ENCODE results near the gene SCNN1A.

SCNN1A gene

DNA sequence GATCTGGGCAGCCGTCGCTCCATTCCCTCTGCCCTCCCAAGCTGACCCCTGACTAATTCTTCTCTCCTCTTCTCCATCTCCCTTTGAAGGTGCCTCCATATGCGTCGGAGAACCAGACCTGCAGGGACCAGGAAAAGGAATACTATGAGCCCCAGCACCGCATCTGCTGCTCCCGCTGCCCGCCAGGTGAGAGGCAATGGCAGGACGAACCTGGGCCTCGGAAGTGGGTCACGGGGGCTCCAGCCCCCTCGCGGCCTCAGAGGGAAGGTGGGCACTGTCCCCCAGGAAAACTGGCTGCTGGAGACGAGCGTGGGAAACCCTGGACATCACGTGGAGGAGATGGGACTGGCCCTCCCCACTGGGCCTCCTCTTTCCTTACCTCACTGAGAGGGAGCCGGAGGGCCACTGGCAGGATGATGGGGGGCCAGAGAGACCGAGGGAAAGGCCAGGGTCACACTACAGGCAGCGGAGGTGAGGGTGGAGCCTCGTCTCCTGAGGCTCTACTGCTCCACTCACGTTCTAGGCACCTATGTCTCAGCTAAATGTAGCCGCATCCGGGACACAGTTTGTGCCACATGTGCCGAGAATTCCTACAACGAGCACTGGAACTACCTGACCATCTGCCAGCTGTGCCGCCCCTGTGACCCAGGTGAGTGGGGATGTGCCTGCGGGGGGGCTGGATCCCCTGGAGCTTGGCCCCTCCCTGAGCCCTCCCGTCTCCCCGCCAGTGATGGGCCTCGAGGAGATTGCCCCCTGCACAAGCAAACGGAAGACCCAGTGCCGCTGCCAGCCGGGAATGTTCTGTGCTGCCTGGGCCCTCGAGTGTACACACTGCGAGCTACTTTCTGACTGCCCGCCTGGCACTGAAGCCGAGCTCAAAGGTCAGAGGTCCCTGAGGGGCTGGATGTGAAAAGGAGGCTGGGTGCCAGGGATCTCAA is 9.4 kb upstream of the SCNN1A start:
- DNase-seq (ENCODE audit: low read depth), result no peak

DNA sequence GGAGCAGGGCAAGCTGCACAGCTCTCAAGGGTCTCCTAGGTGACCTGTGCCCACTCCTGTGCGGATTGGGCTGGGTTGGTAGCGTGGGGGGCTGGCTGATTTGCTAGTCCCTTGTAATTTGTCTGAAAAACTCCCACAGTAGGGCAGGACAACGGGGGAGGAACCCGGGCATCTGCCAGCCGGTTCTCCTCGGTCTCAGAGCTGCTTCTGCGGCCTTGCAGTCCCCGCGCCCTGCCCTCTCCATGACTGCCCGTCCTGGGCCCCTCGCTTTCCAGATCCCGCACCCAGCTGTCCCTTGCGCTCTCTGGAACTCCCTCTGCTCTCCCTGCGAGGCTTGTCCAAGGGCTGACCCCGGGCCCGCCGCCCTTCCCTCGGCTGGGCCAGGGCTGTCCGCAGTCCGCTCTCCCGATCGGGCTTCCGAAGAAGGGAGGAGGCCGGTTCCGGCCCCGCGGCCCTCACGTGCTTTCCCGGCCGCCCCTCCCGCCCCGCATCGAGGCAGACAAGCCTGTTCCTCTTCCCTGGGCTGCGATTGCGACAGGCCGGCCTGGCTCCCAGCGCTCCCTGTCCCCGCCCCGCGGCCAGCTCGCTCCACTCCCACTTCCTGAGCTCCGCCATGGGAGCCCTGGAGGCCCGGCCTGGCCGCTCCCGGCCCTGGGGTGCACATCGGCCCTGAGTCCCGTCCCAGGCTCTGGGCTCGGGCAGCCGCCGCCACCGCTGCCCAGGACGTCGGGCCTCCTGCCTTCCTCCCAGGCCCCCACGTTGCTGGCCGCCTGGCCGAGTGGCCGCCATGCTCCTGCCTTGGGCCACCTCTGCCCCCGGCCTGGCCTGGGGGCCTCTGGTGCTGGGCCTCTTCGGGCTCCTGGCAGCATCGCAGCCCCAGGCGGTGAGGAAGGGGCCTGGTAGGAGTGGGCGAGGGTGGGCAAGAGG is 8.5 kb upstream of the SCNN1A start, which contains the start of gene LTBR:
TSS of gene LTBR (plus strand) at position 591 of the 927 bp plus-strand sequence. CDS start at position 788, 197 bp downstream.
- no peak for DNase-seq (ENCODE audit: low read depth)

DNA sequence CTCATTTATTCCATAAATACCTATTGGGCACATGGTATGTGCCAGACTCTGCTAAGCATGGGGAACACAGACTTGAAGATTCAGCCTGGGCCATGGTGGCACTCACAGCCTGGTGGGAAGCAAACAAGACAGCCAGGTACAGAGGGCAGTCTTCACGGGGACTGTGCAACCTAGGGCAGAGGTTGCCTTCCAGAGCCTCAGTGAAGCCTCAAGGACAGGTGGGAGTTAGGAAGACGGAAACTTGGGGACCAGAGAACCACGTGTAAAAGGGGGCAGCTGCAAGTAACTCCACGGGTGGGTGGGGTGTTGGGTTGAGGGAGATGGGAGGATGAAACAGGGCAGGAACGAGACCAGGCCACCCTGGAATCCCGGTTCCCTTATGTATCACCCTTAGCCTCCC is 7.6 kb upstream of the SCNN1A start:
- DNase-seq (ENCODE audit: low read depth), result no peak

DNA sequence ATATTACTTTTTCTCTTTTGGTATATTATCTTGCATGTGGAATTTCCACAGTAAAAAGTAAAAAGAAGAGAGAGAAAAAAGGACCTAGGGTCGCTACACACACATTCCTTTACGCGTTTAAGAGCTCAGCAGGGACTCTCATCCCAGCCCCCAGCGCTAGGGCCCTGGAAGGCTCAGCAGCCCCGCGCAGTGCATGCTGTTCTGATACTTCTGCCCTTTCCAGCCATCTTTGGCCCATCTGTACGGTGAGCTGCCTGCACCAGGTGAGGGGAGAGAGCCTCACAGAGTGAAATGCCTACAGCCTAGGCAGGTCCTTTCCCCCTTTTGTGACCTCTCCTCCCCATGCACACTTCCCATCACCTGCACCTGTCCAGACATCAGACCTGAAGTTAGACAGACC is 7.0 kb upstream of the SCNN1A start:
- no peak for DNase-seq (ENCODE audit: low read depth)

DNA sequence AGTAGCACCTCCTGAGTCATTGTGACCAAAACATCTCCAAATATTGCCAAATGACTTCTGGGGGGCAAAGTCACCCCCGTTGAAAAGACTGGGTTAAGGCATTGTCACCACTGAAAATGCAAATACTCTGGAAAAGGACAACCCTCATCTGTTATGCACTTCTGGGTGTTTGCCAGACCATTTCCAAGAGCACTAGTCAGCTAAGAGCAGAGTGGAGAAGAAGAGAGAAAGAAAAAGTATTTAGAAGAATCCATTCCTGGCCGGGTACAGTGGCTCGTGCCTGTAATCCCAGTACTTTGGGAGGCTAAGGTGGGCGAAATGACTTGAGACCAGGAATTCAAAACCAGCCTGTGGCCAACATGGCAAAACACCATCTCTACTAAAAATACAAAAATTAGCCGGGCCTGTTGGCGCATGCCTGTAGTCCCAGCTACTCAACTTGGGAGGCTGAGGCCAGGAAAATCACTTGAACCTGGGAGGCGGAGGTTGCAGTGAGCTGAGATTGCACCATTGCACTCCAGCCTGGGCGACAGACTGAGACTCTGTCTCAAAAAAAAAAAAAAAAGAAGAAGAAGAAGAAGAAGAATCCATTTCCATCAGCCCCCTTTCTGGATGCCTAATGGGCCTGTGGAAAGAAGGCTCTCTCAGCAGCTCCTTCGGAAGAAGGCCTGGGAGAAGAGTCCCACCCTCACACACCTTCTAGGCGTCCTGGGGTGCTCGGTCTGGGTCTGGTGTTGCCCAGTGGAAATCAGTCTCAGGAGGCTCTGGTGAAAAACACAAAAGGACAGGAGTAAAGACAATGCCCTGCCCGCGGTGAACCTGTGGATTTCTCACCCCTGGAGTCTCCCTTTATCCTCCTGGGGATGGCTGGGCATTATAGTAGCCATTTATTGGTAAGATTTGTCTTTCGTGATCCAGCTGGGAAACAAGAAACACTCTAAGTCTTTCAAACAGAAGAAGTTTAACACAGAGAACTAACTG is 5.1 kb upstream of the SCNN1A start:
- no peak for DNase-seq (ENCODE audit: low read depth)

DNA sequence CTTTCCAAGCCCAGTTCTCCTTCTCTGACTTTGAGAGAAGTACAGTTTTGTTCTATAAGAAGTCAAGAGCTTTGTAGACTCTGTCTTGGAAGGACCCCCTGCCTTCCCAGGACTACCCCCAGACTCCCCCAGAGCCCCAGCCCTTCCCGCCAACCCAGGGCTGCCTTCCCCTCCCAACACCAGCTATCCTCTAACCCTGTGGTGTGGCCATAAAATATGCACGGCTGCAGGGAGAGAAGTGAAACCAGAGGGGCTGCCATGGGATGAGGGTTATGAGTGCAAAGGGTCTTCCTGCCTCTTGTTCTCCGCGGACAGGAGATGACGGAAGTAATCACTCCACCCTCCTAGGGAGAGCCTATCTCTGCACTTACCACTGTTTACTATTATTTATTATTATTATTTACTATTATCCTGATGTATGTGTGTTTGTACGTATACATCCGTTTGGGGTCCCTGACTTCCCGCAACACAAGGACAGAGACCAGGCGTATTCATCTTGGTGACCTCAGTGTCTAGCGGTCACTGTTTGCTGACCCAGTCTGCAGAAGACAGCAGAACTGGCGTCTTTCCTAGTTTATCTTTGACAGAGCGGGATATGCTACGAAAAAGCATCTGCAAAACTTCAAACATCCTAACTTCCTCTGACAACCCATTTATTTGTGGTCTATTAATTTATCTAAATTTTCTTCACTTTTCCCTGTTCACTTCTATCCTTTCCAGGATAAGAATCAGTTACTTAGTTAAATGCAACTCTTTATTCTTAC is 3.5 kb upstream of the SCNN1A start:
- DNase-seq (ENCODE audit: low read depth), result no peak

DNA sequence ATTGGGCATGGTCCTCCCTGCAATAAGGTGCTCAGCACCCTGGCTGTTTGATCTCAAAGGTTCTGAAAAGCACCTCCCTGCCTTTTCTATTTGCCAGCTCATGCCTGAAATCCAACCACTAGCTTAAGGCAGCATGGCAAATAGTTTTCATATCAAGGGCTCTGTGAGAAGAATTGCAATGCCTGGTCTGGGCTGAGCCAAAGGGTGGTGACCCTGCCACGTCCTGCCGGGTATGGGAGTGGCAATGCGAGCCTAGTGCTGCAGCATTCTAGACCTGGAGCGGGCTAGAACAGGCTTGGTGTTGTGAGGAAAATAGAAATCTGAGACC is 2.3 kb upstream of the SCNN1A start:
- DNase-seq (ENCODE audit: low read depth), result no peak

DNA sequence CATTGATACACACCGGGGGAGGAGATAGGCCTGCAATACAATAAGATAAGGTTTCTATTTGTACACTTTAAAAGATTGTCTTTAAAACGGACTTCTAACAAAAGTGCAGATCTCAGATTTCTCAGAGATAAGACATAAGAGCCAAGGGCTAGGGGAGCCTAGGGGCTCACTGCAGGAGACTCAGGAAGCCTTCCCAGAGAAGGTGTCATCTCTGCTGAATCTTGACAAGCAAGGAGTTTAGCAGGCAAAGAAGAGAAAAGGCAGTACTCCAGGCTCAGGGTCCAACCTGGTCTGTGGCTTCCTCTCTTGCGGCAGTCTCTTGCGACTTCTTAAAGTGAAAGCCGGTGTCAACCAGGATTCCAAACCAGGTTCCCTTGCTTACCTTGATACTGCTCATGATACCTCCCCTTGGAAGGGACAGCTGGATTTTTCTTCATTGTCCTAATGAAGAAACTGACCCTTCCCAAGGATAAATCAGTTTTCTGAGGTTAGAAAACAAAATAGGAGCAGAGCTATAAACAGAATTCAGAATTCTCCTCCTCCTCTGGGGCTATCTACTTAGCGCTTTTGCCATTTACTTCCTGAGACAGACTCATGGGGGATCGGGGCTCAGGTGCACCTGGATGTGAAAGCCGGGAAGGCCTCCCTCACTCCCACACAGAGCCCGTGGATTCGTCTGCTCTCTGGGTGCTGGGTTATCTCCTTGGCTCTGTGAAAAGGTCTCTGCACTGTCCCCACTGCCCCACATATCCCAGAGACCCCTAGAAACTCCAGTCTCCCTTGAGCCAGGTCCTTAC is 1.7 kb upstream of the SCNN1A start:
- no peak for DNase-seq (ENCODE audit: low read depth)

DNA sequence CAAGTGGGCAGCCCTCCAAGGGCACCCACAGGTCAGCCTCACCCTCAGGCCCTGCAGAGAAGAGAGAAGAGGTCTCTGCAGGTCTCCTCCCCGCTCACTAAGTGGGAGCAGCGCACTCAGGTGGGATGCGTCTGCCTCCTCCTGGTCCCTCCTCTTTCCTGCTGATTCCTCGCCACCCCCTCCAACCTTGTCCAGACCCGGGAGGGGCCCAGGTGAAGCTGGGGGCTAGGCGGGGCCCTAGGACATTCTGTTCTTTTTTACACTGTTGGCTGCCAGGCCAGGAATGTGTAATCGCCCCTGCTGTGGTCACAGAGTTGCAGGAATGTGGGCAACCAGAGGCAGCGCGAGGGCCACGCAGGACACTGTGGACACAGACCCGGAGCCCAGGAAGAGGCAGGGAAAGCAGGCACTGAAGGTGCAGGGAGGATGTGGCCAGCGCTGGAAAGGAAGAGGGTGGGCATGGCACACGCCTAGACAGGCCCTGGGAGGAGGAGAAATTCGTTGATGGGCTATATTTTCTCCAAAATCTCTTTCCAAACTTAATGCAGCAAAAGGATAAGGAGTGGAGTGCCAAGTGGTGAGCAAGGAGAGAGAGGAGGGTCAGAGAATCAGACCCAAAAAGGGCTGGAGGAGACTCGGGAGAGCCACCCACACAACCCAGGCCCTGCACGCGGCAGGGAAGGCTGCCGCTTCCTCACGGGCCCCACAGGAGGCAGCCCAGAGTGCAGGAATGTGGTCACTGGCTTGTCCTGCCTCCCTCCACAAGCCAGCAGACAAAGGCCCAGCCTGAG is 911 bp upstream of the SCNN1A start:
- DNase-seq (ENCODE audit: low read depth), result no peak

DNA sequence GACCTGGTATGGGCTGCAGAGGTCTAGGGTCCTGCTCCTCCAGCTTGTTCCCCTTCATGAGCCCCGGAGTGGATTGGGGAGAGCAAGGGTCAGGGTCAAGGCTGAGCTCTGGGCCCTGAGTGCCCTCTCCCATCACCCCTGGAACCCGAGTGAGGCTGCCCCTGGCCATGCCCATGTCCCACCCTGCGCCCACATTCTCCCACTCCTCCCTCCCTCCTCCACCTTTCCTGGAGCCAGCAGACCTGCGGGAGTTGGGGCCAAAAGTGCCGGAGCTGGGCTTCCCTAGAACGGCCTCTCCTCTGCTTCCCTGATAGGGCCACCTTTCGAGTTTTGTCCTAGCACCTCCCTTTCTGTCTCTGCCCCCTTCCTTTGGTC is 590 bp downstream of the SCNN1A start:
- DNase-seq (ENCODE audit: low read depth), result no peak

DNA sequence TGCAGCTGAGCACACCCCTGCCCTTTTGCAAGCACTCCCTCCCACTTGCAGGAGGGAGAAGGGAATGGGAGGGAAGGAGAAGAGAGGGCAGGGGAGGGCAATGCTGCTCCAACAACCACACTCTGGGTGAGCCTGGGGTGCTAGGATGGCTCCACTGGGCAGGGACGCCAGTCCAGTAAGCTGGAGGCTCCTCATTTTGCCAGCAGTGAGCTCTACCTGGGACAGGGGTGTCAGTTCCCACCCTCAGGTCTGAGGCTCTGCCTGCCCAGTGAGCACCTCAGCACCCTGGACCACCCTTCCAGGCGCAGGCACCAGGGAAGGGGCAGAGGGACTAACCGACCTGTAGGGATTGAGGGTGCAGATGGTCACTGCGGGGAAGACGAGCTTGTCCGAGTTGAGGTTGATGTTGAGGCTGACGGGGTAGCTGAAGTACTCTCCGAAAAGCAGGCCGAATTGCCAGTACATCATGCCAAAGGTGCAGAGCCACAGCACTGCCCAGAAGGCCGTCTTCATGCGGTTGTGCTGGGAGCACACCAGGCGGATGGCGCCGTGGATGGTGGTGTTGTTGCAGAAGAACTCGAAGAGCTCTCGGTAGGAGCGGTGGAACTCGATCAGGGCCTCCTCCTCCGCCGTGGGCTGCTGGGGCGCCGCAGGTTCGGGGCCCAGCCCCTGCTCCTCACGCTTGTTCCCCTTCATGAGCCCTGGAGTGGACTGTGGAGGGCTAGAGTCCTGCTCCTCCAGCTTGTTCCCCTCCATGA is 1.2 kb downstream of the SCNN1A start:
- no peak for DNase-seq (ENCODE audit: low read depth)

DNA sequence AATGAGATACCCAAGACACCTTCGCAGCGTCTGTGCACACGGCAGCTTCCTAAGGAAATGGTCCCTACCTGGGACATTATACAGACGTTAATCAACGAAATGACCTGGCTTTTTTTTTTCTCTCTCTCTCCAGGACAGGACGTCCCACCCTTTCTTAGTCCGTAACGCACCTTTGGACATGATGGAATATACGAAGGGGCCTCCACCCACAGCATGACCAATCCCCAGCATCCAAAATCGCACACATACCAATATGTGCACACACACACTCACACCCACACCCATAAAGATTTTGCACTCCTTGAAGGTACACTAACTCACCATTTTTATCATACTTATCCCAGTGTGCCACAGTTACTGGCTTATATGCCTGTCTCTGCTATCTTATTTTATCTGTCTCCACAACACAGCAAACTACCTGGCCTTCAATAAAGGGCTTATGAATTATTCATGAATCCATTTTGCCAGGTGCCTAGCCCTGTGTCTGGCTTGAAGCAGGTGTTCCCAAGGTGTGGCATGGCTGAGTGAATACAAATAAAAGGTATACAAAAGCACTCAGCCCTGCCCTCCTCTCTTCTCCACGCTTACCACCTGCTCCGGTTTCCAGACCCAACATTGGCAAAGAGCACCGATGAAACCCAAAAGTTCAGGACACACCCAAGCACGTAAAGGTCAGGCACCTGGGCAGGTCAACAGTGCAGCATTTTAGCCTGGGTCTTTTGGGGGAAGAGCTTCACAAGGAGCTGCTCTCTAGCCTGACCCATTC is 2.2 kb downstream of the SCNN1A start:
- DNase-seq (ENCODE audit: low read depth), result no peak

DNA sequence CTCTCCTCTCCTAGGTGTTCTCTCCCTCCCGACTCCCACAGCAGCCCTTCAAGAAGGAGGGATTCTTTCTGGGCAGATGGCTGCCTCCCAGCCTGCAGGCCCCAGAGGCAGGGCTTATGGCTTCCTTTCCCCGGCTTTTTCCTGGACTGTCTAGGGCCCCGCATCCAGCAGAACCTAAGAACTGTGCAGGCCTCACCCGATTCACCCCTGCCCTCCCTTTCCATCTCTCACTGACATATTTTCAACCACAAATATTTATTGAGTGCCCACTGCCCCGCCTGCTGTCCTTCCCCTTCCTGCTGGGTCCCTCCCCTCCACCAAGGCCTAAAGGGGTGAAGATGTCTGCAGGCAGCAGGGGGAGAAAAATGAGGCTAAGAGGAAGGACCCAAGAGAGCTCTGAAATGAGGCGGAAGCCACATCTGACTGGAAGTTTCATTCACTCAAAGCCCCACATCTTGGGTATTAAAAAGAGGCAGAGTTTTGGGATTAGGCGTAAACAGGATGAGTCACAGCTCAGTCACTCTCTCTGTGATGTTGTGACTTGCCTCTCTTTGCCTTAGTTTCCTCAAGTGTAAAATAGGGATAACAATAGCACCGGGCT is 2.9 kb downstream of the SCNN1A start:
- no peak for DNase-seq (ENCODE audit: low read depth)

DNA sequence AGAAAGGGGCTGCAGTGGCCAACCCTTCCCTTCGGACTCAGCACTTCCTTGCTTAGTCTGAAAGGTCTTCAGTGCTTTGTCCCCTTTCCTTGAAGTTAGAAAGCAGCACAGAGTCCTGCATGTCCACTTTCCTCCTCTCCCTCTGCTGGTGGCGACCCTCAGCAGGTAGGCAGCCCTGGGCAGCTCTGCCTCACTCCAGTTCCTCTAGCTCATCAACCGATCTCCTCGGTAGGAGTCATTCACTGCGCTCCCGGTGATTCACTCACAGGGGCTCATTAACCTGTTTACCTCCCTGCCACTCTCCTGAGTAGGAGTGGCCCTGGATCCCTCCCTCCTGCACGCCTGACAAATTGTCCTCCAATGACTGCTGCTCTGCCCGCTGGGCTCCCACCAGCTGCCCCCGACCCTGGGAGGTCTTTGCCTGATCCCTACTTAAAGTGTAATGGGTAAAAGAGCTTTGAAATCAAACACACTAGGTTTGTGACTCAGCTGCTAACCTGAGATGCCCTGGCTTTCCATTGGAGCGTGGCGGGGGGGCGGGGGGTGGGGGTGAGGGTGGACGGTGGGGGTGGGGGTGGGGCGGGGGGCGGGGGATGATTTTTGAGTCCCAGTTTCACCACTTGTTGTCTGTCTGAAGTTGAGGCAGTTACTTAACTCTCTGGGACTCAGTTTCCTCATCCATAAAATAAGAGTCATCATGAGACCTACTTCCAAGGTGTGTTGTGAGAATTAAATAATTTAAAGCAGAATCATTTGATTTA is 4.2 kb downstream of the SCNN1A start:
- DNase-seq (ENCODE audit: low read depth), result no peak

DNA sequence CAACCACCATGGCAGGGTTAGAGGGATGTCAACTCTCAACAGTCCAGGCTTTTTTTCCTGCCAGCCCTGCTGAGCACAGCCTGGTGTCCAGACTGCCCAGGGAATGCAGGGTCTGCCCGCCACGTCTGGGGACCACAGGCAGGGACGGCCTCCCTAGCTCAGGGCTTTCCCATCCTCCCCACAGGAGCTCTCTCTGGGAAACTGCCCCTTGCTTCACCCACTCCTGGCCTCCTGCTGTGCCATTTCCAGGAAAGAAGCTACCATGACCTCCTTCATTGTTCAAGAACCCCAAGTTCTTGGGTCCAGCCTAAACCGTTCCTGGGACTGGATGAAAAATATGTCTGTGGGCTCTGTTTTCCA is 4.8 kb downstream of the SCNN1A start:
- no peak for DNase-seq (ENCODE audit: low read depth)

DNA sequence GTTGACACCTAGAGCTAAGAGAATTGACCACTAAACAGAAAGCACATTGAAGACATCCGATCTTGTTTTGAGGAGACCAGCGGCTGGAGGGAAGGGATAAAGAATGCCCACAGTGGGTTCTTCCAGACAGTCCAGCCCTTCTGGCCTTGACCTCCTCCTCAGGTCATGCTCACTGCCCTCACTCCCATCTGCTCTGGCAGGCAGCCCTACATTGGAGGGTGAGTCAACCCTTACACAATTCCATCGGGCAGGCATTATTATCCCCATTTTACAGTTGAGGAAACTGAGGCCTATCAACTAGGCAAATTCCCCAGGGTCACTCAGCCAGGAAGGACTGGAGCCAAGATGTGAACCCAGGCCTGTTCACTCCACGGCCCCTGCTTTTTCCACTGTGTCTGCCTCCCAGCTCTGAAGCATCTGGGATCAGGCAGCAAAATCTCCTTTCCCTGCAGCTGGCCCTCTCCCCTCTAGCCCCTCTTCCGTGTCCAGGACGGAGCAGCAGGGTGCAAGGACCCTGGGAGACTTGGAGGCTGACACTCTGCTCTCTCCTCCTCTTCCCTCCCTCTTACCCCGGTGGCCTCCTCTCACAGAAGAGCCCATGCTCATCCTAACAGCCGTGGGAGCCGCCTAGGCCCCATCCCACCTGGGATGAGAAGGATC is 5.3 kb downstream of the SCNN1A start:
- no peak for DNase-seq (ENCODE audit: low read depth)
